HuH-7 (cell line): ENCODE data around the gene KAT6B.

ENCODE experiments used
- DNase-seq: peaks from one replicate; pipeline ENCODE4 v3.0.0; 2011; ENCODE audit warnings: low spot score

The KAT6B gene

GRCh38 chr10:74921744-74922143 lies 95.3 kb downstream of the KAT6B start:
- no peak for DNase-seq

- no peak for DNase-seq
These were observed 96.5 kb downstream of the KAT6B start for GRCh38 chr10:74922921-74923320.

GRCh38 chr10:74923556-74923955 lies 97.2 kb downstream of the KAT6B start:
- DNase-seq: no peak

DNA sequence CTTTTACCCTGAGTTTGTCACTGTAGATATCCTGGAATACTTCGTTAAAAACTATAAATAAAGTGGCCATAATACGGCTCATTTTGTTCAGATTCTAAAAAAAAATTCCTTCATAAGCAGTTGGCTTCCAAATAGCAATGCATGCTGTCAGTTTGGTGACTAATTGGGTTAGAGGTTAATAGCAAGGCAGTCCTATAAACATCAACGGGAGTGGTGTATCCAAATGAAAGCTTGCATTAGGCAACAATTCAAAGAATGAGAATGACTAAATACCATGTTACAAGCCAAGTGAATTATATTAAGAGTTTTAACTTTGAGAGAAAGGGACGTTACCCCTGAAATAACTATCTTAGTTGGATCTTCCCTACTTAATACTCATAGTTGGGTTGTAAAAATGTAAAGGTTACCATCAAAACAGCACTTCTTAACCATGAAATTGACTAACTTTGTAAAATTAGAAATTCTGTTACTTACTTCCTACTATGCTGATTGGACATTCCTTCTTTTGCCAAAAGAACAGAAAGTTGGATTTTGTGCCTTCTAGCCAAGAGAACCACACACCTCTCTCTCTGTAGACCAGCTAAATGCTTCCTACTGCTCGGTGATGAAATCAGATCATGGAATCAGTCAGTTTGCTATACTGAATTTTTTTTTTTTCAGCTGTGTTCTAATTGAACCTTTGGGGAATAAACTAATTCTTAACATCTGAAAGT lies 98.0 kb downstream of the KAT6B start:
- no peak for DNase-seq

- no peak for DNase-seq
These were observed 98.9 kb downstream of the KAT6B start for GRCh38 chr10:74925291-74925690.

- DNase-seq: no peak
These were observed 99.3 kb downstream of the KAT6B start for GRCh38 chr10:74925708-74926107.

DNA sequence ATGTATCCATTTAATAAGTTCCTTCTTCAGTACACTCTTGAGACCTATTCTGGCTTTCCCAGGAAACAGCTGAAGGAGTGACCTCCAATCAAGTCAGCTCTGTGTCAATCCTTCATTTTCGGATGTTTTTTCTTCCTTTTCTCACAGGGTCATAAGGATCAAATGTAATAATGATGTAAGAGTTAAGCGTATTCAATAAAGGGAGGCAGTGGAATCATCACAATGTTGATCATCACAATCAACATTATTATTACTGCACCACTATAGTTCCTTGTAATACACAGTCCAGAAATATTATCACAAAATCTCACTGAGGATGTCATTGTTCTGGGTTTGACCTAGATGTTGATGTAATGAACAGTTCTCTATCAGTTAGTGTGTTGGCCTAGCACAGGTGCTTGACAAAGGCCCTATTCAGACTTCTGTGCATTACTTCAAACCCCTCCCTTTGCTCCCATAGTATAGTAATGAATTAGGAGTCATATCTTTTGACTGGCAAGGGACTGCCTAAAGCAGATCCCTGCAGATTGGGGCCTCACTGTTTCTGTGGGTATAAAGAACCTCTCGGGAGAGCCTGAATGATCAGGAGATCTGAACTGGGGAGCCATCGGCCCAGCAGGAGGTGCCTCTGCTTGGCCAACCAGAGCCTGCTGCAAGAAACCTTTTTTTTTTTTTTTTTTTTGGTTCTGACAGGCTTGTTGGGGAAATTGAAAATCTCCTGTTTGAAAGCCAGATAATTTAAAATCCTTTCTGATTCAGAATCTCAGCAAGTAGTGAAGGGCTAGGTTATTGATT lies 100.6 kb downstream of the KAT6B start:
- DNase-seq: peak; percentile 33

DNA sequence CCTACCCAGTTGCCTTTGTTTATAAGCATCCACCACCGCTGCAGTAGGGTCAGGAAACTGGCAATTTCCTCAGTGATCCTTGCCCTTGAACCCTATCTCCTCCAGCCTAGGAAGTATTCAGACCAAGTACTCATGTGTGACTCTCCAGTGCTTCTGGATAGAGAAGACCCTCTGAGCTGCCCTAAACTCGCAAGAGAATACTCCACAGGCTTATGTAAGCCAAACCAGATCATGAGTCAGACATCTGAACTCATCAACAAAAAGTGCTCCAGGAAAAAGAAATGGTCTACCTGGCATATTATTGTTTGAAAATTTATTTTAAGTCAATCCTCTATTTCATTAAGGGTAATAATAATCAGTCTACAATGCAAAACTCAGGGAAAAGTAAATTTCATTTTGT lies 101.3 kb downstream of the KAT6B start:
- no peak for DNase-seq

GRCh38 chr10:74928742-74929191 lies 102.4 kb downstream of the KAT6B start:
- no peak for DNase-seq

- DNase-seq: no peak
These were observed 102.8 kb downstream of the KAT6B start for GRCh38 chr10:74929197-74929596.

GRCh38 chr10:74930965-74931364 lies 104.6 kb downstream of the KAT6B start:
- no peak for DNase-seq

GRCh38 chr10:74932648-74933047 lies 106.2 kb downstream of the KAT6B start:
- no peak for DNase-seq

DNA sequence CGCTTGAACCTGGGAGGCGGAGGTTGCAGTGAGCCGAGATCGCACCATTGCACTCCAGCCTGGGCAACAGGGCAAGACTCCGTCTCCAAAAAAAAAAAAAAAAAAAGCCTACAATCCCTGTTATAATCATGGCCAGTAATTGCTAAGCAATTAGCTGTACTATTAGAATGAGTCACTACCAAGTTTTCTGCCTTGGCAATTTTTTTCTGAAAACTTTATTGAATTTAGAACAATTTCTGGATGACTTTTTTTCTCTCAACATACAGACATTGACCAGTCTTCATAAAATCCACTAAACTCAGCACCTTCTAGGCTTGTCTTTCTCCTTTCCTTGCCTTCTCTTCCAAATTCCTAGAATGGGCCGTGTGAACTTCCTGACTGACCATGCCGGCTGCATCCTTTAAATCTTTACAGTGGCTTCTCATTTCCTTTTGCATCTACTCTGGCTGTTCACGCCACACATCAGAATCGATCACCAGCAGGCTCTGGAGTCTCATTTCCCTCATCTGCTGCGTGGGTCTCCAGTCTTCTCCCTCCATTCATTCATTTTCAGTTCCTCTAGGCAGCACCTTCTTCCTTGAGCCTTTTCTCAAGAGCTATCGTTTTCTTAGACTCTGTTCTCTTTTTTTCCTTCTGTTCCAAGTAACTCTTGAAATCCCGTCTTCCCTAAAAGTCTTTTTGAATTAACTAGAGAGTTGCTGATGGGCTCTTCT lies 107.9 kb downstream of the KAT6B start:
- no peak for DNase-seq

DNA sequence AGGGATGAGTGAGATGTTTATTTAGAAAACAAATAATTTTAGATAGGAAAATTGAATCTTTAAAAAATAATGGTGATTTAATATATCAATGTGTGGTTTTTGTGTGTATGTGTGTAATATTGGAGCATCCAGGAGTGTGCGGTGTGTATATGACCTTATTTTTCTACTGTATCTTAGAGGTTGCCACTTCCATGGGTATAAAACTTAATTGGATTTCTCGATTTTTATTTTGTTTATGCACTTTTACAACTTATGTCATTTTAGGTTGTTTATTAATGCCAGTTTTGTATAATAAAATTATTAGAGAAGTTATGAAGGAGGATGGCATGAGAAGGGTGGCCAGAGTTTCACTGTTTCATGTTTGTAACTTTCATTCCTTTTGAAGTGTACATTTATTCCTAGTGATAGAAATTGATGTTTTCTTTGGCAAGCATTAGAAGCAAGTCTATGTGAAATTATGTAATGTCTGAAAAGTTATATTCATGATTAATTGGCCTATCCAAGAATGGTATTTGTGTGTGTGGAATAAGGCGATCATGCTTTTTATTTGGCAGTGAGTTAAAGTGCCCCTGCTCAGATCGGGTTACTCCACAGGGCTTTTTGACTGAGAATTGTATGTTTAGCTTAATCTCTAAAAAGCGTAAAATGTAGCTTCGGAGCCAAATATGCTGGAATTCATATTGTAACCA lies 110.3 kb downstream of the KAT6B start:
- no peak for DNase-seq

- no peak for DNase-seq
These were observed 111.0 kb downstream of the KAT6B start for GRCh38 chr10:74937266-74937856.

GRCh38 chr10:74944205-74944604 lies 117.8 kb downstream of the KAT6B start:
- no peak for DNase-seq

DNA sequence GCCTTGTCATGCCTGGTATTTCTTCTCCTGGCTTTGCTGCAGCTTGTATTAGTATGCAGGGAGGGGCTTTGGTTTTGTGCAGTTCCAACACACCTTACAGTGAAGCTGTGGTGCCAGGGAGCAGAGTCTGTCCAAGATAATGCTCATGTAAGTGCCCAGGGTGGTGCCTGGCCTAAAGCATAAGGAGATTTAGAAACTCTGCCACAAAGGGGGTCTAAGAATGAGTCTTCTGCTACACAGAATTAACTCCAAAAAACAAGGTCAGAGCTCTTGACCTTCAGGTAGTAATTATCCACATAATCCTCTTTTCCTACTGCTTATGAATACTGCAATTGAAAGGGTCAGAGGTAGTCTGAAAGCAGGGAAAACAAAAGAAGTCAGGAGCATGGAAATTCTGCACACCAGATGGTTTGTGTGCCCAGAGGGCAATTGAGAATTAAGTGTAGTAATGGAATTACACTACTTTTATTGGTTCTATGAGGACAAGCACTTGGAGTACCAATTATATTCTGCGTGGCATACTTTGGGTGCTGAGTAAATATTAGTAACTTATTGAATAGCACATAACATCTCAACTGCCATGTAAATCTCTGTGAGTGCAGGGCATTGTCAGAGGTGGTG lies 121.5 kb downstream of the KAT6B start:
- no peak for DNase-seq

DNA sequence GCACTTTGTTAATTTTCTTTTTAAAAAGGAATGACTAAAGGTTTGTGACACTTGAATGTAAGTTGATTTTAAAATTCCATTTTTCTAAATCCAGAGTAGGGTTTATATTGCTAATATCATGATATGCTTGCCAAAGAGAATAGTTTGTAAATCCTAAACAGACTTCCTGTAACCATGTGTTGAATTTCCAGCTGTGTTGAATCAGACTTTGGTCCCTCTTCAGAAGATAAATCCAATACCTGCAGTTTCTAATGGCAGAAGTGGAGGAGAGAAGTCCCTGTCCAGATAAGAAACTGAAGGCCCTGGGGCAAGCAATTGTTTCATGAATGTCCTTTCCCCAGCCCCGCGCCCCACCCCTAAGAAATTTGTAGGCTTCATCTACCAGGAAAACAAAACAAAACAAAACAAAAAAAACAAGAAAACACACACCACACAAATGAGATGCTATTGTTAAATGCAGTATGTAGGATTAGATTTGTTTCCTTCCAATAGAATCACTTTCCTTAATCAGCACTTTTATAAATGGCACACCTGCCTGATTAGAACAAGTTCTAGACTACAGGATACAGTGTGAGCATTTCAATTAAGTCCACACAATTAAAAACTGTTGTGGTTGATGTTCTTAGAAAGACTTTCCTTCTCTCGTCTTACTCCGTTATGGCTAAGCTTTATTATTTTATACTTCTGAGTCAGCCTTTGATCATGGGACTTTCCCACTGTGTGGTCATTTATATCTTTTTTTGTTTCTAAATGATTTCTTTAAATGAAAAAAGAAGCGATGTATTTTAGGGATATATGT lies 122.8 kb downstream of the KAT6B start:
- DNase-seq: no peak

DNA sequence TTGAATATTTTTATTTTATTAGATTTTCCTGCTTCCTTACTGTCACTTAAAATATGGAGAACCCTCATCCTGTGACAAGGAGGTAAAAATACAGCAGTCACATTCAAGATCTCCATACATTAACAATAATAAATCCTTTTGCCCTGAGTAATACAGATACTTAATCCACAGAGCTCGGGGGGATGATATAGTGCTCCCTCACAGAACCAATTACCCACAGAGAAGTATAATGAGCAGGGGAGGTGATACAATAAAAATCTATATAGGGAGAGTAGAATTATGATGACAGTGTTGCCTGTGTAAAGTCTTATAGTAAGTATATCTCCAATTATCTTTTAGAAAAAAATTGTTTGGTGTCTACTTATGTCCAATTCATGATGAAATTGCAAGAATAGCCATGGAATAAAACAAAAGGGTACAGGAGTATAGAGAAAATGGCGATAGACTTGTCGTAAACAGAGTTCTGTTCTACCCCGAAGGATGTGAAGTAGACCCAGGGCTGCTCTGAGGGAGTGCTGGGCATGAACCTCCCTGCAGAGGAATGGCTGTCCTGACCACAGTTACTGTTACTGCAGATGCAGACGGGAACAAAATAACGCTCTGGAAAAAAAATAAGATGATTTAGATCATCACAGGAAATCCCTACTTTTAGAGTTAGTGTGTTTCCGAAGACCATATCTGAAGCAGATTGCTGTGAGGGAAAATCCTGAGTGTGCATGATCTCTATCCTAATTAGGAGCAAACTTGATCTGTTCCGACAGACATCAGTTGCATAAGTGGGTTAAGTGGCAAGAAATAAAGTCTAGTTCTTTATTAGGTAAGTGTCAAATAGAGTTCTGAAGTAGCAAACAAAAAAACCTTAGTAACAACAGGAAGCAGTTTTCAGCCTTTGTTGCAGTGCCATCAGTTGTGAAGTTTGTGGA lies 123.7 kb downstream of the KAT6B start:
- no peak for DNase-seq
